GM10266 (cell line): Measurements from ENCODE around the gene NDUFS6.

ENCODE experiments used
- DNase-seq: peaks from one replicate; pipeline ENCODE4 v3.0.0; 2012; ENCODE audit errors: extremely low spot score
- CTCF ChIP-seq: IDR thresholded peaks from 2 replicates; pipeline ENCODE4 v1.5.1; 2012; ENCODE audit warnings: mild to moderate bottlenecking, low read depth; ENCODE audit not compliant: control insufficient read depth, insufficient read depth; ENCODE audit errors: missing control alignments

Gene NDUFS6

GRCh38 chr5:1831677-1832313 is 30.6 kb downstream of the NDUFS6 start:
- no peak for DNase-seq

GRCh38 chr5:1832511-1833250 is 31.5 kb downstream of the NDUFS6 start:
- TF ChIP-seq CTCF, result no peak
- DNase-seq, result no peak

More at GRCh38 chr5:1831677-1832313, 30.6 kb downstream of the NDUFS6 start:
- TF ChIP-seq CTCF, result no peak

GRCh38 chr5:1833264-1834021 is 32.2 kb downstream of the NDUFS6 start:
- DNase-seq, result no peak
- TF ChIP-seq CTCF, result no peak

- no peak for DNase-seq
- no peak for TF ChIP-seq CTCF
Observed at GRCh38 chr5:1834022-1834551, 32.9 kb downstream of the NDUFS6 start.

- DNase-seq, result no peak
- TF ChIP-seq CTCF, result no peak
Observed at GRCh38 chr5:1834721-1835429, 33.7 kb downstream of the NDUFS6 start.

- no peak for DNase-seq
Observed at GRCh38 chr5:1835431-1835830, 34.2 kb downstream of the NDUFS6 start.

More at GRCh38 chr5:1835431-1835830, 34.2 kb downstream of the NDUFS6 start:
- TF ChIP-seq CTCF, result no peak
